Nephron (organoid): Measurements from ENCODE around the gene FAM131B.

Source experiments
- H3K27ac Mint-ChIP-seq, 3 experiments: 2 replicates each; pipeline ENCODE4 v1.8.0; 2020; ENCODE audit warnings: mixed read lengths in 3 of 3, mild to moderate bottlenecking in 2 of 3, moderate library complexity in 1 of 3
- H3K27me3 Mint-ChIP-seq: 2 replicates; pipeline ENCODE4 v1.8.0; 2021; ENCODE audit warnings: low read depth, mild to moderate bottlenecking, moderate library complexity, mixed read lengths
- H3K36me3 Mint-ChIP-seq: 2 replicates; pipeline ENCODE4 v1.8.0; 2020; ENCODE audit warnings: low read depth, mixed read lengths
- H3K4me1 Mint-ChIP-seq: 2 replicates; pipeline ENCODE4 v1.8.0; 2020; ENCODE audit warnings: mixed read lengths
- H3K4me3 Mint-ChIP-seq, 3 experiments: 2 replicates each; pipeline ENCODE4 v1.8.0; 2020; ENCODE audit warnings: mild to moderate bottlenecking in 3 of 3, mixed read lengths in 3 of 3, moderate library complexity in 2 of 3
- H3K9me3 Mint-ChIP-seq: 2 replicates; pipeline ENCODE4 v1.8.0; 2020; ENCODE audit warnings: mixed read lengths
- CTCF ChIP-seq, 3 experiments: fragments of 200-600 bp; sonication (generic); IDR thresholded peaks; one replicate each; pipeline ENCODE4 v1.5.0; 2021; ENCODE audit warnings: antibody characterized with exemption in 3 of 3; ENCODE audit not compliant: unreplicated experiment in 3 of 3

The FAM131B gene

DNA sequence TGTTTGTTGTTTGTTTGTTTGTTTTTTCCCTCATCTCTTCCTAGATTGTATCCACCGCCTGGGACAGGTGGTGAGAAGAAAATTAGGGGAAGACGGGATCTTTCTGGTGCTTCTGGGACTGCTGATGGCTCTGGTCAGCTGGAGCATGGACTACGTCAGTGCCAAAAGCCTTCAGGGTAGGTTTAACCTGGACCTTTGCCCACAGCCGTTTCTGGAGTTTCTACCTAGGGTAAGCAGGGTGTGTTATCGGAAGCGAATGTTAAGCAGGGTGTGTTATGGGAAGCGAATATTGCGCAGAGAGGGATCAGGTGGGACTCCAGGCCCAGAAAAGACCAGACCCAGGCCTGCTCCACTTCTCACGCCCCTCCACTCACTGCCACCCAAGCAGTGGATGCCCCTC is 41.9 kb downstream of the FAM131B start:
- Mint-ChIP-seq H3K9me3 (no peaks in the 10 kb centered on the region), H3K27ac (peak overlapping the region in 2 of 3 experiments; percentile 30 to 63), H3K27me3 (no peaks in the 10 kb centered on the region), H3K4me3 (no peak overlapping the region), H3K4me1 (peaks cover 45% of the 10 kb centered on the region), H3K36me3 (no peaks in the 10 kb centered on the region)
- TF ChIP-seq CTCF (IDR thresholded peaks at IDR 0.05; ENCODE audit: unreplicated experiment in 3 of 3), result no peak

DNA sequence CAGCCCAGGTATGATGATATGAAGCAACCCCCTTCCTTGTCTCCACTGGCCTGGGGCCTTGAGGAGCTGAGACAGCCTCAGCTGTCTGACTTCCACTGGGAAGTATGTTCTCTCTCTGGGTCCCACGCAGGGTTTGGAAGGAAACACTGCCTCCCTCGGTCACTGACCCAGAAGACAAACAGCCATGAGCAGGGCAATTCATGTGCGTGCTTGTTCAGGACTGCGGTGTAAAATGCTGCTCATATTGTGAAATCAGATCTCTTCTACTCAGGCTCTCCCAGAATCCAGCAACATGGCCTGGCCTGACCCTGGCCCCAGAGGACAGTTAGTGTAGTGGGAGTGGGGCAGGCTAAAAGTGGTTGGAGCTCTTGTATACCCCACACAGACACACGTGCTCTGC is 43.9 kb downstream of the FAM131B start:
- peaks cover 7% of the 10 kb centered on the region for H3K36me3 Mint-ChIP-seq
- H3K4me3 Mint-ChIP-seq, result no peak overlapping the region
- no peak for TF ChIP-seq CTCF (IDR thresholded peaks at IDR 0.05; ENCODE audit: unreplicated experiment in 3 of 3)
- no peaks in the 10 kb centered on the region for H3K9me3 Mint-ChIP-seq
- H3K27ac Mint-ChIP-seq, result peak overlapping the region; percentile 58 to 90 (median 86)
- H3K4me1 Mint-ChIP-seq, result peaks cover 41% of the 10 kb centered on the region
- no peaks in the 10 kb centered on the region for H3K27me3 Mint-ChIP-seq

DNA sequence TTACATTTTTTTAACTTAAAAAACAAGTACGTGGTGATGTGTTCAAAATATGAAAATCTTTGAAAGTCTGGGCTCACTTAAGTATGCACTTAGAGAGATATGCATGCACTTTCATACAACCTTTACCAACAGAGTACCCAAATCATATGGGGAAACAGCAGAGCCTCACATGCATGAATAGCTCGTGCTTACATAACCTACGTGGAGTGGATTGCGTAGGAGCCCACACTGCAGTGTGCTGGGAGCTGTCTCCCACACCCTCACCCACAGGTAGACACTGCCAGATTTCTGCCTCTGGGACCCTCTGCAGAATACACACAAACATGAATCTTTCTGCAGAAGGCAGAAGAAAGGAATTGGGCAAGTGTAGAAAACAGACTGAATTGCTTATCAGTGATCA is 46.0 kb downstream of the FAM131B start:
- no peaks in the 10 kb centered on the region for H3K27me3 Mint-ChIP-seq
- peak overlapping the region; percentile 23 to 54 (median 26) for H3K27ac Mint-ChIP-seq
- H3K9me3 Mint-ChIP-seq, result no peaks in the 10 kb centered on the region
- peaks cover 9% of the 10 kb centered on the region for H3K36me3 Mint-ChIP-seq
- H3K4me1 Mint-ChIP-seq, result peaks cover 30% of the 10 kb centered on the region
- H3K4me3 Mint-ChIP-seq, result no peak overlapping the region
- no peak for TF ChIP-seq CTCF (IDR thresholded peaks at IDR 0.05; ENCODE audit: unreplicated experiment in 3 of 3)

GRCh38 chr7:143315776-143316175 is 46.7 kb downstream of the FAM131B start, which contains the start of gene CLCN1:
Gene CLCN1 (plus strand): TSS chr7:143316111. CDS start chr7:143316213, 102 bp downstream.
- peaks cover 30% of the 10 kb centered on the region for H3K4me1 Mint-ChIP-seq
- no peak within 1 kb of the TSS for H3K4me3 Mint-ChIP-seq
- H3K9me3 Mint-ChIP-seq, result no peaks in the 10 kb centered on the region
- no peak for TF ChIP-seq CTCF (IDR thresholded peaks at IDR 0.05; ENCODE audit: unreplicated experiment in 3 of 3)
- H3K27me3 Mint-ChIP-seq, result no peaks in the 10 kb centered on the region
- peak within 1 kb of the TSS; percentile 23 to 54 (median 26) for H3K27ac Mint-ChIP-seq
- H3K36me3 Mint-ChIP-seq, result peaks cover 13% of the 10 kb centered on the region

- no peak overlapping the region for H3K4me3 Mint-ChIP-seq
- no peak for TF ChIP-seq CTCF (IDR thresholded peaks at IDR 0.05; ENCODE audit: unreplicated experiment in 3 of 3)
- H3K9me3 Mint-ChIP-seq, result no peaks in the 10 kb centered on the region
- H3K36me3 Mint-ChIP-seq, result peaks cover 23% of the 10 kb centered on the region
- no peak overlapping the region for H3K27ac Mint-ChIP-seq
- H3K27me3 Mint-ChIP-seq, result no peaks in the 10 kb centered on the region
- H3K4me1 Mint-ChIP-seq, result peaks cover 28% of the 10 kb centered on the region
Observed at GRCh38 chr7:143314127-143314526, 48.4 kb downstream of the FAM131B start.

GRCh38 chr7:143308632-143309031 is 53.9 kb downstream of the FAM131B start:
- Mint-ChIP-seq H3K27ac (no peak overlapping the region), H3K9me3 (no peaks in the 10 kb centered on the region), H3K36me3 (peaks cover 67% of the 10 kb centered on the region), H3K4me1 (no peaks in the 10 kb centered on the region), H3K27me3 (no peaks in the 10 kb centered on the region), H3K4me3 (no peak overlapping the region)
- no peak for TF ChIP-seq CTCF (IDR thresholded peaks at IDR 0.05; ENCODE audit: unreplicated experiment in 3 of 3)
